ENCODE data around the gene ZFPM1. TPM values are rescaled to one million over a fixed set of nuclear protein-coding genes. Genes with fewer than 3 reads are reported as not detected.

ZFPM1 gene
- total and polyA plus RNA-seq, 12 donors = 0.37 to 23.8 (median 3.5) TPM

DNA sequence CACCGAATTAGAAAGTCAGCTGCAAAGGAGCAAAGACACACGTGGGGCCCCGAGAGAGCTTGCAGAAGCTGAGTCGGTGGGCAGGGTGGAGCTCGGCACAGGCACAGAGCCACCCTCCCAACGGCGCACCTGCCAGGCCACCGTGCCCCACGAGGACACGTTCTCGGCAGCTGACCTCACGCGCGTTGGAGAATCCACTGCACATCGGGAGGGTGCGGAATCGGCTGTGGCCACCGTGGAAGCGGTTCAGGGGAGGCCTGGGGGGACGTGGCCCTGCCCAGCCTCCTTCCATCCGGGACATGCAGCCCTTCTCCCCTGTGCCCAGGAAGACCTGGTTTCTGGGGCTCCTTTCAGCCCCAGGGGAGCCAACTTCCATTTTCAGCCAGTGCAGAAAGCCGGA lies 20.9 kb upstream of the ZFPM1 start:
- no peaks in the 10 kb centered on the region for H3K9me3 ChIP-seq (replicated peaks in 1 of 3)
- H3K27ac ChIP-seq = no peak overlapping the region
- H3K36me3 ChIP-seq (replicated peaks in 1 of 2) = no peaks in the 10 kb centered on the region
- intact Hi-C loops (cut with DNase I) = loop anchor here in 1 of 2 donors (2.0 kb wide), 1 partner anchor 235 kb away; no protein-coding TSS in a partner anchor
- no peak for DNase-seq
- TF ChIP-seq, protein P1, sequence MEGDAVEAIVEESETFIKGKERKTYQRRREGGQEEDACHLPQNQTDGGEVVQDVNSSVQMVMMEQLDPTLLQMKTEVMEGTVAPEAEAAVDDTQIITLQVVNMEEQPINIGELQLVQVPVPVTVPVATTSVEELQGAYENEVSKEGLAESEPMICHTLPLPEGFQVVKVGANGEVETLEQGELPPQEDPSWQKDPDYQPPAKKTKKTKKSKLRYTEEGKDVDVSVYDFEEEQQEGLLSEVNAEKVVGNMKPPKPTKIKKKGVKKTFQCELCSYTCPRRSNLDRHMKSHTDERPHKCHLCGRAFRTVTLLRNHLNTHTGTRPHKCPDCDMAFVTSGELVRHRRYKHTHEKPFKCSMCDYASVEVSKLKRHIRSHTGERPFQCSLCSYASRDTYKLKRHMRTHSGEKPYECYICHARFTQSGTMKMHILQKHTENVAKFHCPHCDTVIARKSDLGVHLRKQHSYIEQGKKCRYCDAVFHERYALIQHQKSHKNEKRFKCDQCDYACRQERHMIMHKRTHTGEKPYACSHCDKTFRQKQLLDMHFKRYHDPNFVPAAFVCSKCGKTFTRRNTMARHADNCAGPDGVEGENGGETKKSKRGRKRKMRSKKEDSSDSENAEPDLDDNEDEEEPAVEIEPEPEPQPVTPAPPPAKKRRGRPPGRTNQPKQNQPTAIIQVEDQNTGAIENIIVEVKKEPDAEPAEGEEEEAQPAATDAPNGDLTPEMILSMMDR (IDR thresholded peaks at IDR 0.05) = no peak
- TF ChIP-seq POLR2A (IDR thresholded peaks at IDR 0.05) = no peak
- H3K4me3 ChIP-seq = no peak overlapping the region
- peaks cover 12% of the 10 kb centered on the region for H3K27me3 ChIP-seq
- 84 to 93% (median 86%) methylated on average over 8 to 22 of the region's 22 CpGs for WGBS, 4 donors
- no peaks in the 10 kb centered on the region for H3K4me1 ChIP-seq (replicated peaks in 1 of 2)

DNA sequence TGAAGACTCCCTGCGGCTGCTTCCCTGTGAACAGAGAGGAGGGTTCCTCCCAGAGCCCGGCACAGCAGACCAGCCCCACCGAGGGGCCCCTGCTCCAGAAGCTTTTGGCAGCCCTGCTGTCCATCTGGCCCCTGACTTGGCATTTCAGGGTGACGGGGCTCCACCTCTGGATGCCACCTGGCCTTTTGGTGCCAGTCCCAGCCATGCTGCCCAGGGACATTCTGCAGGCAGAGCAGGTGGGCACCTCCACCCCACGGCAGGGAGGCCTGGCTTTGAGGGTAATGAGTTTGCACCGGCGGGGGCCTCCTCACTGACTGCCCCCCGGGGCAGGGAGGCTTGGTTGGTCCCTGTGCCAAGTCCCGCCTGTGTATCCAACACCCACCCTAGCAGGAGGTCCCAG lies 20.3 kb upstream of the ZFPM1 start:
- TF ChIP-seq POLR2A (IDR thresholded peaks at IDR 0.05) = no peak
- TF ChIP-seq, protein P1 (IDR thresholded peaks at IDR 0.05) = no peak
- no peaks in the 10 kb centered on the region for H3K9me3 ChIP-seq (replicated peaks in 1 of 3)
- intact Hi-C loops (cut with DNase I) = loop anchor here in 1 of 2 donors (2.0 kb wide), 1 partner anchor 236 kb away; no protein-coding TSS in a partner anchor
- no peak for DNase-seq
- no peaks in the 10 kb centered on the region for H3K36me3 ChIP-seq (replicated peaks in 1 of 2)
- WGBS, 4 donors = 76 to 100% (median 81%) methylated on average over 3 to 9 of the region's 9 CpGs; no CpG with 5 or more reads in 1 of the 4 donors
- H3K27me3 ChIP-seq = peaks cover 12% of the 10 kb centered on the region
- H3K27ac ChIP-seq = no peak overlapping the region
- H3K4me3 ChIP-seq = no peak overlapping the region
- H3K4me1 ChIP-seq (replicated peaks in 1 of 2) = no peaks in the 10 kb centered on the region

DNA sequence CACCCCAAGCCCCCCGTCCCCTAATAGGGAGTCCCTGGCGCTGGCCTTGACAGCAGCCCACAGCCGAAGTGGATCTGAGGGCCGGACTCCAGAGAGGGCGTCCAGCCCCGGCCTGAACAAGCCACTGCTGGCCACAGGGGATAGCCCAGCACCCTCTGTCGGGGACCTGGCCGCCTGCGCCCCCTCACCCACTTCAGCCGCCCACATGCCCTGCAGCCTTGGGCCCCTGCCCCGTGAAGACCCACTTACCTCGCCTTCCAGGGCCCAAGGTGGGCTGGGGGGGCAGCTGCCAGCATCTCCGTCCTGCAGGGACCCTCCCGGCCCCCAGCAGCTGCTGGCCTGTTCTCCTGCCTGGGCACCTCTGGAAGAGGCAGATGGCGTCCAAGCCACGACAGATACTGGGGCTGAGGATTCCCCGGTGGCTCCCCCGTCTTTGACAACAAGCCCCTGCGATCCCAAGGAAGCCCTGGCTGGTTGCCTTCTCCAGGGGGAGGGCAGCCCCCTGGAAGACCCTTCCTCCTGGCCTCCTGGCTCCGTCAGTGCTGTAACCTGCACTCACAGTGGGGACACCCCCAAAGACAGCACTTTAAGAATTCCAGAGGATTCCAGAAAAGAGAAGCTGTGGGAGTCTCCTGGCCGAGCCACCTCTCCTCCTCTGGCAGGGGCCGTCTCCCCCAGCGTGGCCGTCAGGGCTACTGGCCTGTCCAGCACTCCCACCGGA lies 19.3 kb upstream of the ZFPM1 start:
- DNase-seq = no peak
- TF ChIP-seq POLR2A (IDR thresholded peaks at IDR 0.05) = no peak
- TF ChIP-seq, protein P1 (IDR thresholded peaks at IDR 0.05) = no peak
- peaks cover 12% of the 10 kb centered on the region for H3K27me3 ChIP-seq
- no peaks in the 10 kb centered on the region for H3K4me1 ChIP-seq (replicated peaks in 1 of 2)
- intact Hi-C loops (cut with DNase I) = loop anchor here in 1 of 2 donors (2.0 kb wide), 1 partner anchor 237 kb away; no protein-coding TSS in a partner anchor
- no peaks in the 10 kb centered on the region for H3K9me3 ChIP-seq (replicated peaks in 1 of 3)
- H3K36me3 ChIP-seq (replicated peaks in 1 of 2) = no peaks in the 10 kb centered on the region
- no peak overlapping the region for H3K4me3 ChIP-seq
- no peak overlapping the region for H3K27ac ChIP-seq
- 76 to 86% (median 78%) methylated on average over 10 to 25 of the region's 25 CpGs for WGBS, 4 donors

DNA sequence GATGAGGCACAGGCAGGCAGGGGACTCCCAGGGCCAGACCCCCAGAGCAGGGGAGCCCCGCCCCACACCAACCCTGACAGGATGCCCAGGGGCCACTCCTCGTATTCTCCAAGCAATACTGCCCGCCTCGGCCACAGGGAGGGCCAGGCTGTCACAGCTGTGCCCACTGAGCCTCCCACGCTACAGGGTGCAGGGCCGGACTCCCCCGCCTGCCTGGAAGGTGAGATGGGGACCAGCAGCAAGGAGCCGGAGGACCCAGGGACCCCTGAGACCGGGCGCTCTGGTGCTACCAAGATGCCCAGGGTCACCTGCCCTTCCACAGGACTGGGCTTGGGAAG lies 18.8 kb upstream of the ZFPM1 start:
- Histone ChIP-seq H3K27me3 (peaks cover 12% of the 10 kb centered on the region), H3K27ac (no peak overlapping the region), H3K36me3 (replicated peaks in 1 of 2) (no peaks in the 10 kb centered on the region), H3K4me3 (no peak overlapping the region), H3K4me1 (replicated peaks in 1 of 2) (no peaks in the 10 kb centered on the region), H3K9me3 (replicated peaks in 1 of 3) (no peaks in the 10 kb centered on the region)
- DNase-seq = no peak
- TF ChIP-seq, protein P1 (IDR thresholded peaks at IDR 0.05) = no peak
- TF ChIP-seq POLR2A (IDR thresholded peaks at IDR 0.05) = no peak
- intact Hi-C loops (cut with DNase I) = no loop called here
- WGBS, 4 donors = 76 to 83% (median 79%) methylated on average over 3 to 10 of the region's 10 CpGs
